Coronary artery (tissue), 2 donors: ENCODE results near the gene REV1.

Experiments used
- DNase-seq: peaks from one replicate; pipeline ENCODE4 v3.0.0-alpha.2; 2017; ENCODE audit warnings: low spot score
- H3K27ac ChIP-seq, 2 donors: fragments of 200-600 bp; sonication (generic); one replicate each; pipeline ENCODE4 v1.5.1; 2016 to 2019
- H3K4me3 ChIP-seq: fragments of 200-600 bp; sonication (generic); 2 replicates; pipeline ENCODE4 v1.5.1; 2016; ENCODE audit warnings: mild to moderate bottlenecking, moderate library complexity
- CTCF ChIP-seq: fragments of 200-600 bp; sonication (generic); IDR thresholded peaks from one replicate; pipeline ENCODE4 v1.5.1; 2019; ENCODE audit warnings: antibody characterized with exemption

REV1 gene

GRCh38 chr2:99404039-99404796, 85.6 kb downstream of the REV1 start:
- H3K4me3 ChIP-seq: no peak overlapping the region
- DNase-seq: no peak
- no peak overlapping the region for H3K27ac ChIP-seq
- TF ChIP-seq CTCF: no peak

GRCh38 chr2:99403524-99403923, 86.3 kb downstream of the REV1 start:
- no peak overlapping the region for H3K27ac ChIP-seq
- H3K4me3 ChIP-seq: no peak overlapping the region
- TF ChIP-seq CTCF: no peak
- DNase-seq: no peak

GRCh38 chr2:99403084-99403483, 86.7 kb downstream of the REV1 start:
- H3K27ac ChIP-seq: no peak overlapping the region
- no peak overlapping the region for H3K4me3 ChIP-seq
- no peak for TF ChIP-seq CTCF
- DNase-seq: no peak

- no peak overlapping the region for H3K4me3 ChIP-seq
- no peak for DNase-seq
- no peak overlapping the region for H3K27ac ChIP-seq
- TF ChIP-seq CTCF: no peak
Observed at GRCh38 chr2:99401841-99402240, 88.0 kb downstream of the REV1 start.

GRCh38 chr2:99399795-99400194, 90.0 kb downstream of the REV1 start:
- no peak for TF ChIP-seq CTCF
- no peak overlapping the region for H3K4me3 ChIP-seq
- H3K27ac ChIP-seq: no peak overlapping the region
- DNase-seq: no peak

GRCh38 chr2:99399063-99399462, 90.8 kb downstream of the REV1 start:
- no peak overlapping the region for H3K27ac ChIP-seq
- DNase-seq: no peak
- no peak overlapping the region for H3K4me3 ChIP-seq
- TF ChIP-seq CTCF: no peak

GRCh38 chr2:99398303-99398702, 91.5 kb downstream of the REV1 start:
- no peak for DNase-seq
- Histone ChIP-seq H3K27ac (no peak overlapping the region), H3K4me3 (no peak overlapping the region)
- TF ChIP-seq CTCF: no peak
